HT1080 (cell line): ENCODE data around the gene FBXL17. TPM values are rescaled to one million over a fixed set of nuclear protein-coding genes. Genes with fewer than 3 reads are reported as not detected.
A peak's percentile ranks its signal among the peaks of the same experiment; 100 is the strongest.

Source experiments
- DNase-seq: peaks from one replicate; pipeline ENCODE4 v3.0.0-alpha.2; 2015; ENCODE audit warnings: low read depth
- total RNA-seq: library from RNA; depleted of rRNA; stranded (reverse); fragments of >200 nt; shearing (Covaris generic); gene quantifications from 2 replicates; pipeline ENCODE4 v1.2.3, GENCODE V29; 2014

Gene FBXL17
- total RNA-seq, 1 experiment from 2014 or later: 6.6 TPM

DNA sequence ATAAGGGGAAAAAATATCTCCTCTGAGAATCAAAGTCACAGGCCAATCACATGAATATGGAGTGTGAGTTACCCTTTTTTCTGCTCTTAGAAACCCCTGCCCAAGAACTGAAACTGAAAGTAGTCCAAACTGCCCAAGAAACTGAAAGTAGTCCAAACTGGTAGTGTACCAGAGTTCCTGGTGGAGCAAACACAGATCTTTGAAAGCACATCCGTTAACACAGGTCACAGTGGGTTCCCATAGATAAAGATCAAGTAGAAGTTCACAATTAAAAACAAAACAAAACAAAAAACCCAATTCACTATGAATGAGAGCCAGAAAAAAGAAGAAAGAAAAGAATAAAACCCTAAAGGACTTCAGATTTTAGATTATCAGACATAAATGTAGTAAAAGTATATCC is 378.7 kb downstream of the FBXL17 start:
- DNase-seq: peak; percentile 74

DNA sequence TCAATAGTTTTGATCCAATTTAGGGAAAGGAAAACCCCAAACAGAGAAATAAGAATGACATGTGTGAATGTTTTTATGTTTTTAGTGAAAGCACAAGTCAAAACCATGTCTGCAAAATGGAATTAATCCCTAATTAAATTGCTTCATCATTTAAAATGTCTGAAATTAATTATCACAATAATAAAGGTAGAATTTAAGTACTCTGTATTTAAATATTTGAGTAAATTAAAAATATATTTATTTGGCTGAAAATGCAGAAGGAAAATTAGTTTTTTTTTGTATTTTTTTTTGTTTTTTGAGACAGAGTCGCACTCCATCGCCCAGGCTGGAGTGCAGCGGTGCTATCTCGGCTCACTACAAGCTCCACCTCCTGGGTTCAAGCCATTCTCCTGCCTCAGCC is 380.7 kb downstream of the FBXL17 start:
- DNase-seq: no peak

DNA sequence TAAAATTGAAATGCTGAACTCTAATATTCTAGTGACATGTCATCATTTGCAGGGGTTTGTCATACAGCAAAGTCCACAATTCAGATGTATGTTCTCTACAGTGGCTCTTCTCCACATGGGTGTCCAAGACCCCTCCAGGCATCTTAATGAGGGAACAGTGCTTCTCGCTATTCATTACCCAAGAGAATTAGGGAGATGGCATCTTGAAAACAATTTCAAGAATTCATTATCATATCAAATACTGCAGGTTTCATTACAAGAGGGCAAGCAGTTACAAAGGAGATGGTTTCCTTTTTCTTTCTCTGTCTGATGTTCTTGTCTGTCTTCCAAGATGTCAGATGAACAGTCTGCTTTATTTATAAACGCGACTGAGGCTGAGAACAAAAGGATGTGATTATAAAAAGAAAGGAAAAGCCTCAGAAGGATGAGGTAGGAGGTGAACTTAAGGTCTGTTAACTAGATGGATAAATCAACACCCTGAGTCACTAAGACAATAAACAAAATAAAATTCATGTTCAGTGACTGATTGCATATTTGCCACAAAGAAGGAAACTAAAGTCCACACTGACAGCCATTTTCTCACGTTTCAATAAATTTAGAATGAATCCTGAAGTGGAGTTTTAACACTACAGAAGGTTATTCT is 384.4 kb downstream of the FBXL17 start:
- peak; percentile 42 for DNase-seq

DNA sequence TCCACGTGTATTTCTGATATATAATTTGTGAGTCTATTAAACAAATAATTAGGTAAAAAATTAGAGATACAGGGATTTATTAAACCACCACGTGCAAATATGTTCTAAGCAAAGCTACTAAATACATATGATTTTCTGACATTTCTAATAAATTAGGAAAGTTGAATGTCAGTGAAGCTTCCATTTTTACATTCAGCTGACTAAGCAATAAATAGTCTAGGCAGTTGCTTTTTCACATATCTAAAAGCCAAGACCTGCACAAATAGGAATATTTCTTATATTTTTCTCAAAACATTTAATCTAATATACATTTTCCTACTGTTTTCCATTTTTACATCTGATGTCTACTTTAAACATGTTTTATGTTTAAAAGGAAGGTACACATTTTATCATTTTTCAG is 388.6 kb downstream of the FBXL17 start:
- no peak for DNase-seq

- DNase-seq: no peak
Measured at GRCh38 chr5:107990881-107991810, 390.8 kb downstream of the FBXL17 start.

DNA sequence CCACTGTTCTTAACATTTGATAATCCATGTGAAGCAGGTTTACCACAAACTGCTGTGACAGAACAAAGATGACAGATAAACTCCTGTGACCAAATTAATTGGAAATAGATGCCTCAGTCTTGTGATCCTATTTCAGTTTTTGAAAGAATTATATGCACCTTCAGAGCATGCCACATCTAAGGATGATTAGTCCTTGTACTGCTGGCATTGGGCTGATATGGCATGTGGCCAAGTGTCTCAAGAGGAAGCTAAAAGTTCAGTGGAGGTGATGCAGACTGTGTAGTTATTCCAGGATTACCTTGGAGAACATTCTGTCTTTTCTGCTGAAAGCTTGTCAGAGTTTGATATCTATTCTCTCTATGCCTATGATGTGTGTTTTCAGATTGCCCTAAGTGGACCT is 396.8 kb downstream of the FBXL17 start:
- DNase-seq: no peak

- DNase-seq: no peak
Measured at GRCh38 chr5:107982703-107983425, 399.0 kb downstream of the FBXL17 start.

DNA sequence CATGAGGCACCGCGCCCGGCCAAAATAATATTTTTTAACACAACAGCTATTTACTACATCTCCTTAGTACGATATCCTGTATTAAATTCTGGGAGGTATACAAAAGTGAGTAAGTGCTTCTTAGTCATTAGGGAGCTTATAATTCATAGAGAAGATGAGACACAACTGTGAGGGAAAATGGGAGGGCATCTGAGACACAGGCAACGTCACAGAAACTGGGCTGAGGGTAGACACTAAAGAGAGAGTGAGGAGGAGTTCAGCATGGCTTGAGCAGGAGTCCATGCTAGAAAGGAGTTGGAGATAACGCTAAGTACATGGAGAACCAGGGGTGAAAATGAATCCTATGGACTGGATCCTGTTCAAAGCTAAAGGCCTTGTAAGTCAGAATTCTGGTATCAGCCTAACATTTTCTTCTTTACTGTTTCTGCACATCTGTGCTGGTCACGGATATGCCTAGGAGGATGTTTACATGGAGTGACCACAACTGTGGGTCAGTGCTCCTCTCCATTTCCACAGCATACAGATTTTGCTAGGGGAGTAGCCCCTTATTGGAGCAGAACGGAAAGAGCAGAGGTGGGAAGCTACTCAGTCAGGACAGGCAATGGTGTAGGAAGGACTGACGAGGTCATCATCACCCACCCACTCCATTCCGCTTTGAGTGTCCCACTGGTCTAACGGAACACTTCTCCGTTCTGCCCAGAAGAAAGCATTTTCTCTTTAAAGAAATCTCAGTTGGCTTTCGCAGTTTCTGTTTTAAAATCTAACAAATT is 400.8 kb downstream of the FBXL17 start:
- DNase-seq: no peak

- no peak for DNase-seq
Measured at GRCh38 chr5:107979900-107980299, 402.0 kb downstream of the FBXL17 start.

GRCh38 chr5:107979291-107979690 is 402.6 kb downstream of the FBXL17 start:
- no peak for DNase-seq

DNA sequence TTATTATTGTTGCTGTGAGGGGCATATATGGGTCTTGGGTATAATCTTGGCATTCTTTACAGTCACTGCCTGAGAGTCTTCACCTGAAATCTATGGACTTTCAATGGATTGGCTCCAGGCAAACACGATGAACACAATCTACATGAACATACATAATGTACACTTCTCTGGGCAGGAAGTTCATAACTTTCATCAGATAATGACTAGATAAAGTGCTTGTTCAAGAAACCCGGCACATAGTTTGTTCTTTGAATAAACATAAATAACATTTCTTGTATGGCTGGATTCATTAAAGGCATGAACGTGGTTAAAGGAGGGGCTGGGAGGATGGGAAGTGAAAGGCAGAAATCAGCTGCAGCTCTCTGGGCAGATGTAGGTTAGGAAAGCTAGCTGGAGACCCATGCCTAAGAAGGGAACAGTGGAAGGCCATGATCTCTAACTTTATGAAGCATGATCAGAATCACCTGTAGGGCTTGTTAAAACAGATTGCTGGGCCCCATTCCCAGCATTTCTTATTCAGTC is 404.3 kb downstream of the FBXL17 start:
- DNase-seq: no peak

GRCh38 chr5:107975568-107975967 is 406.3 kb downstream of the FBXL17 start:
- no peak for DNase-seq

DNA sequence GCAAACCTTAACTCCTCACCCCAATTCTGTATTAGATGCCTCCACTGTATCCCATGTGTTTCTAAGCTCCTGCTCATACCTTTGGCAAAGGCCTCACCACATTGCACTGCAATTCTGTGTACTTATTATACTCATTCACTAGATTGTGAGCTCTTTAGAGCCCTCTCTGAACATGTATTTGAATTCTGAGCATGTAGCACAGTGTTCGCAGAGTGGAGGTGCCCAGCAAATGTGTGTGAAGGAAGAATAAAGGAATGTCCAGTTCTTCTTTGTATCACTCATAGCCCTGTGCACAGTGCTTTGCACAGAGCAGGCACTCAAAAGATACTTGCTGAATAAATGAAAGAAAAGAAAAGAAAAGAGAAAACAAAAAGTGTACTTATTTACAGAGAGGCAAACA is 410.1 kb downstream of the FBXL17 start:
- DNase-seq: no peak

DNA sequence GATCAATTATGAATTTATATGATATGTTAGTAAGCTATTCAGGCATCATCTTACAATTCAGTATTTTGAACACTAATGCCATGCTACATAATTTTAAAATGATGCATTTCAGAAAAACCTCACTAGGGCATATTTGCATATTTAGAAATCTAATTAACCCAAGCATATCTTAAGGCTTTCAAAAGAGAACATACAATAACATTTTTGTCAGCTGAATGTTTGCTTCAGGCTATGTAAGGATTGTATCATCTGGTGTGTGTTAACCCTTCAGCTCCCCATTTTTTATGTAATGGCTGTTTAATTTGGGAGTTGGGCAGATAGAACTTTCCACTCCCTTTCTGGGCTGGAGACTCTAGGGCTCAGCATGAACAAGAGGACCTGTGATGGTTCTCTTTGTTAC is 412.1 kb downstream of the FBXL17 start:
- DNase-seq: no peak

GRCh38 chr5:107968998-107969397 is 412.9 kb downstream of the FBXL17 start:
- DNase-seq: peak; percentile 51

- no peak for DNase-seq
Measured at GRCh38 chr5:107968406-107968843, 413.5 kb downstream of the FBXL17 start.

DNA sequence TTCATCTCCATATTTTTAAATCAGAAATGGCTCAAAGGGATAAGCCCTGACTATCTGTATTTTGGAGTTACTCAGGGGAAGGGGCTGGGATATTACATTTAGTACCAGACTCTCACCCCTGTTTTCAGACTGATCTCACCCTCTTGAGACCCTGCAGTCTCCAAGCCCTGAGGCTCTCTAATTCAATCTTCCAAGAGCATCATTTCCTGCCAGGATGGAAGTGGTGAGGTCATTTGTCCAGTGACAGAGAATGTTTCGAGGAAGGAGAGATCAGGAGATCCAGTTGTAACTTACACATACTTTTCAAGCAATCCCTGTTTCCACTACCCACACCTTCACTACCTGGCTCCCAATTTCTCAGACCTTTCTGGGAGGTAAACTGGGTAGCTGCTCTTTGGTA is 415.7 kb downstream of the FBXL17 start:
- DNase-seq: peak; percentile 34

DNA sequence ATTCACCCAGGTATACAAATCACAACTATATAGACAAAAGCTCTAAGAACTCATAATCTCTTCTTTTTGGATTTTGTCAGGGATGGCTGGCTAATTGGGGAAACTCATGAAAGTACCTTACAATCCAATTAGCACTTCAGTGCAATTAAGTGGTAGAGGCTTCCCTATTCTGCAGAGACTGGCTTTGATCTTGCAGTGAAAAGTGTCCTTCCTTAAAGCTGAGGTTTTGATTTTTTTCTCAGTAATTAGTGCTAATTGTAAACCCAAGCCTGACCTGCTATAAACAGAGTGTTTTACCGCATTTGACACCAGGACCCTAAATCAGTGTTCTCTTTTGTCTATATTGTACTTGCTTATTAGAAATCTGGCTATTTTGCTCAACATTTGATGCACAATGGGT is 417.2 kb downstream of the FBXL17 start:
- no peak for DNase-seq

GRCh38 chr5:107959573-107960279 is 422.2 kb downstream of the FBXL17 start:
- no peak for DNase-seq

DNA sequence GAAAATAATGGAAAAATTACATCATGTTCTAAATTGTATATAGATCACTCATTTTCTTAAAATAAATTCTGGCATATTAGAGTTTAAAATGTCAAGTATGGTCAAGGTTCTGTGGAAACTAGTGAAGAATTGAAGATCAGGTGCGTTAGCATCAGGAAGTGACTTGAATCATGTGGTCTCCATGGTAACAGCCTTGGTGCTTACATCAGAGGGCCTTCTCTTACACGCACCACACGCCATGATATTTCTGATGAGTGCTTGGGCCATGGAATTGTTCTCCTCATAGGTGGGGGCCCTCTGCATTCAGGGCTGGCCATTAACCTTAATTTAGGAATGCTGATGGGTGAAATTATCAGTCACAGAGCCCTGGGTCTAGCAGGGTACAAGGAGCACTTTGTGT is 423.0 kb downstream of the FBXL17 start:
- DNase-seq: no peak
